T-cell (primary cell): ENCODE measurements around the gene TAF4. TPM values are rescaled to one million over a fixed set of nuclear protein-coding genes. Genes with fewer than 3 reads are reported as not detected.

Experiments used
- ATAC-seq, 4 experiments: fragments of 200-7000 bp in 3 of 4; fragments of 150-1000 bp in 1 of 4; cut with Tn5 transposase; replicated peaks in 1 of 4; 1 replicate in 3 of 4; 2 replicates in 1 of 4; pipeline ENCODE4 v1.10.0; 2021; ENCODE audit warnings: moderate library complexity in 3 of 4, mild to moderate bottlenecking in 2 of 4, moderate number of reproducible peaks in 1 of 4
- CTCF ChIA-PET, 2 donors: fragments of 300-600 bp; sonication (Branson Sonifier 250); formaldehyde crosslinking; loops; one replicate each; lab custom pipeline; 2022; ENCODE audit warnings: antibody characterized with exemption in 2 of 2; lab: Charles Lee
- POLR2A ChIA-PET, 2 donors: fragments of 300-600 bp; sonication (Branson Sonifier 250); formaldehyde crosslinking; loops; one replicate each; lab custom pipeline; 2022; ENCODE audit warnings: antibody characterized with exemption in 2 of 2; lab: Charles Lee
- DNase-seq, 35 experiments: peaks; one replicate each; pipeline versions ENCODE4 v3.0.0 to v3.0.0-alpha.2; 2013 to 2023
- H3K27ac ChIP-seq: one replicate; pipeline ENCODE4 v1.5.1; 2013; ENCODE audit warnings: low read length
- H3K27me3 ChIP-seq, 2 experiments: replicated peaks in 1 of 2; 1 replicate in 1 of 2; 2 replicates in 1 of 2; pipeline versions ENCODE4 v1.6.1 to v1.7.0; 2013; ENCODE audit warnings: low read length in 1 of 2, mixed read lengths in 1 of 2; ENCODE audit not compliant: control insufficient read depth in 2 of 2, insufficient read depth in 2 of 2; ENCODE audit errors: extremely low read depth in 1 of 2
- H3K36me3 ChIP-seq, 2 donors: 1 replicate in 1 of 2; 2 replicates in 1 of 2; pipeline versions ENCODE4 v1.6.1 to v1.7.0; 2013; ENCODE audit warnings: low read length in 1 of 2; ENCODE audit not compliant: control insufficient read depth in 2 of 2, insufficient read depth in 1 of 2; ENCODE audit errors: extremely low read depth in 1 of 2
- H3K4me1 ChIP-seq, 2 experiments: 1 replicate in 1 of 2; 2 replicates in 1 of 2; pipeline versions ENCODE4 v1.6.1 to v1.7.0; 2013; ENCODE audit warnings: low read length in 2 of 2, mixed read lengths in 1 of 2; ENCODE audit not compliant: insufficient read depth in 2 of 2, control insufficient read depth in 1 of 2; ENCODE audit errors: extremely low read depth in 1 of 2
- H3K4me3 ChIP-seq, 2 donors: 1 replicate in 1 of 2; 2 replicates in 1 of 2; pipeline versions ENCODE4 v1.5.1 to v1.7.0; 2013; ENCODE audit warnings: mild to moderate bottlenecking in 2 of 2, low read length in 1 of 2, moderate library complexity in 1 of 2; ENCODE audit not compliant: control insufficient read depth in 1 of 2; ENCODE audit errors: extremely low read depth in 1 of 2
- H3K9me3 ChIP-seq: 2 replicates; pipeline ENCODE4 v1.7.0; 2013
- H3K27ac Mint-ChIP-seq, 2 donors: one replicate each; pipeline ENCODE4 v1.8.0; 2020 to 2021; ENCODE audit warnings: mild to moderate bottlenecking in 2 of 2, mixed read lengths in 2 of 2
- H3K27me3 Mint-ChIP-seq, 2 donors: one replicate each; pipeline ENCODE4 v1.8.0; 2021 to 2022; ENCODE audit warnings: mixed read lengths in 2 of 2
- H3K36me3 Mint-ChIP-seq: one replicate; pipeline ENCODE4 v1.8.0; 2021; ENCODE audit warnings: mixed read lengths
- H3K4me1 Mint-ChIP-seq, 3 donors: one replicate each; pipeline ENCODE4 v1.8.0; 2020 to 2022; ENCODE audit warnings: mixed read lengths in 3 of 3, mild to moderate bottlenecking in 1 of 3
- H3K4me3 Mint-ChIP-seq, 3 donors: one replicate each; pipeline ENCODE4 v1.8.0; 2020 to 2022; ENCODE audit warnings: mild to moderate bottlenecking in 3 of 3, mixed read lengths in 3 of 3, moderate library complexity in 3 of 3
- H3K9me3 Mint-ChIP-seq, 3 donors: one replicate each; pipeline ENCODE4 v1.8.0; 2020 to 2022; ENCODE audit warnings: mixed read lengths in 3 of 3
- WGBS: methylation state at CpG from one replicate; pipeline ENCODE4 v1.1.5; 2013; ENCODE audit warnings: missing lambda C conversion rate; ENCODE audit not compliant: insufficient coverage; 5-methylcytosine and 5-hydroxymethylcytosine counted together
- total RNA-seq, 35 experiments: library from RNA in 6 of 35; stranded (reverse) in 6 of 35; fragments of 120-200 nt in 1 of 35; gene quantifications; one replicate each; pipeline versions ENCODE4 v1.2.1 to v1.2.4 and lab custom pipeline; 2013 to 2026

Gene TAF4
- total RNA-seq, 5 donors from 2014 or later (not counting 1 experiment from before 2014, with no cell fraction given) = 21.7 to 39.5 (median 35.2) TPM

- no peak overlapping the region for H3K4me3 Mint-ChIP-seq
- no peaks in the 10 kb centered on the region for H3K9me3 ChIP-seq
- peaks cover 3% of the 10 kb centered on the region for H3K36me3 Mint-ChIP-seq
- no peaks in the 10 kb centered on the region for H3K27me3 Mint-ChIP-seq
- POLR2A ChIA-PET = interaction anchor here in 1 of 2 donors (0.6 kb wide), 1 partner anchor 105 kb away, joined by 3 read pairs; no protein-coding TSS in a partner anchor
- ATAC-seq (no peak), DNase-seq (no peak)
- peaks cover under 1 to 4% of the 10 kb centered on the region in 2 donors for H3K36me3 ChIP-seq
- no peak overlapping the region for H3K27ac Mint-ChIP-seq
- H3K4me1 Mint-ChIP-seq = peaks cover 20 to 31% (median 30%) of the 10 kb centered on the region in 3 donors
- 95% methylated on average over 20 of the region's 23 CpGs for WGBS
- H3K9me3 Mint-ChIP-seq = no peaks in the 10 kb centered on the region
- H3K27ac ChIP-seq = no peak overlapping the region
- CTCF ChIA-PET = no interaction called here
- peaks cover 0 to 8% of the 10 kb centered on the region in 2 experiments for H3K4me1 ChIP-seq
- H3K4me3 ChIP-seq = no peak overlapping the region
- H3K27me3 ChIP-seq = no peaks in the 10 kb centered on the region
Observed at GRCh38 chr20:62018437-62019143, 47.1 kb downstream of the TAF4 start.

- Mint-ChIP-seq H3K4me1 (peaks cover 15 to 24% (median 21%) of the 10 kb centered on the region in 3 donors), H3K9me3 (no peaks in the 10 kb centered on the region), H3K4me3 (no peak overlapping the region), H3K27me3 (no peaks in the 10 kb centered on the region), H3K27ac (peak overlapping the region in 1 of 2 donors; percentile 48), H3K36me3 (peaks cover 7% of the 10 kb centered on the region)
- Histone ChIP-seq H3K9me3 (no peaks in the 10 kb centered on the region), H3K36me3 (peaks cover 11 to 16% of the 10 kb centered on the region in 2 donors), H3K27me3 (no peaks in the 10 kb centered on the region), H3K4me3 (no peak overlapping the region), H3K4me1 (peaks cover 0 to 12% of the 10 kb centered on the region in 2 experiments), H3K27ac (no peak overlapping the region)
- POLR2A ChIA-PET = interaction anchor here in 1 of 2 donors (0.7 kb wide), 1 partner anchor 10 kb away, joined by 3 read pairs; no protein-coding TSS in a partner anchor
- CTCF ChIA-PET = no interaction called here
- DNase-seq (no peak), ATAC-seq (no peak)
- 97% methylated on average over 10 of the region's 24 CpGs for WGBS
Observed at GRCh38 chr20:62015540-62016288, 50.0 kb downstream of the TAF4 start.

- ATAC-seq = no peak
- Mint-ChIP-seq H3K9me3 (no peaks in the 10 kb centered on the region), H3K4me1 (peaks cover 9 to 18% (median 16%) of the 10 kb centered on the region in 3 donors), H3K4me3 (no peak overlapping the region), H3K36me3 (peaks cover 7% of the 10 kb centered on the region), H3K27me3 (no peaks in the 10 kb centered on the region), H3K27ac (no peak overlapping the region)
- DNase-seq = no peak
- H3K4me1 ChIP-seq = peaks cover 0 to 9% of the 10 kb centered on the region in 2 experiments
- H3K4me3 ChIP-seq = no peak overlapping the region
- no peaks in the 10 kb centered on the region for H3K27me3 ChIP-seq
- ChIA-PET POLR2A (interaction anchor here (0.6 to 0.7 kb wide), 2 partner anchors 9 to 119 kb away, joined by 3 to 5 read pairs; no protein-coding TSS in a partner anchor), CTCF (no interaction called here)
- WGBS = 92% methylated on average over 12 of the region's 14 CpGs
- H3K27ac ChIP-seq = no peak overlapping the region
- H3K36me3 ChIP-seq = peaks cover 15 to 16% of the 10 kb centered on the region in 2 donors
- no peaks in the 10 kb centered on the region for H3K9me3 ChIP-seq
Observed at GRCh38 chr20:62014889-62015537, 50.7 kb downstream of the TAF4 start.

GRCh38 chr20:62014488-62014775, 51.2 kb downstream of the TAF4 start:
- ChIA-PET POLR2A (no interaction called here), CTCF (no interaction called here)
- Mint-ChIP-seq H3K27me3 (no peaks in the 10 kb centered on the region), H3K9me3 (no peaks in the 10 kb centered on the region), H3K4me1 (peaks cover 9 to 17% (median 14%) of the 10 kb centered on the region in 3 donors), H3K27ac (no peak overlapping the region), H3K4me3 (no peak overlapping the region), H3K36me3 (peaks cover 7% of the 10 kb centered on the region)
- 96% methylated on average over 5 of the region's 12 CpGs for WGBS
- Histone ChIP-seq H3K27me3 (no peaks in the 10 kb centered on the region), H3K9me3 (no peaks in the 10 kb centered on the region), H3K36me3 (peaks cover 20 to 21% of the 10 kb centered on the region in 2 donors), H3K27ac (no peak overlapping the region), H3K4me1 (peaks cover 0 to 4% of the 10 kb centered on the region in 2 experiments), H3K4me3 (no peak overlapping the region)
- ATAC-seq = no peak
- no peak for DNase-seq

GRCh38 chr20:62012631-62013030, 53.0 kb downstream of the TAF4 start:
- peaks cover 9 to 11% (median 10%) of the 10 kb centered on the region in 3 donors for H3K4me1 Mint-ChIP-seq
- H3K4me1 ChIP-seq = peaks cover 0 to 11% of the 10 kb centered on the region in 2 experiments
- no peaks in the 10 kb centered on the region for H3K27me3 ChIP-seq
- ATAC-seq = no peak
- no peak overlapping the region for H3K4me3 Mint-ChIP-seq
- H3K36me3 ChIP-seq = peaks cover 25 to 35% of the 10 kb centered on the region in 2 donors
- no peak overlapping the region for H3K27ac ChIP-seq
- H3K9me3 ChIP-seq = no peaks in the 10 kb centered on the region
- ChIA-PET CTCF (no interaction called here), POLR2A (no interaction called here)
- no peaks in the 10 kb centered on the region for H3K27me3 Mint-ChIP-seq
- H3K9me3 Mint-ChIP-seq = no peaks in the 10 kb centered on the region
- DNase-seq = no peak
- peaks cover 20% of the 10 kb centered on the region for H3K36me3 Mint-ChIP-seq
- H3K27ac Mint-ChIP-seq = no peak overlapping the region
- H3K4me3 ChIP-seq = no peak overlapping the region
- no CpG with 5 or more reads among the region's 12 CpGs for WGBS

- 95% methylated on average over 19 of the region's 27 CpGs for WGBS
- CTCF ChIA-PET = interaction anchor here (0.7 to 2.5 kb wide), 5 partner anchors 124 to 796 kb away, joined by 3 to 15 read pairs (median 7); no protein-coding TSS in a partner anchor
- POLR2A ChIA-PET = no interaction called here
- no peak overlapping the region for H3K27ac Mint-ChIP-seq
- H3K36me3 Mint-ChIP-seq = peaks cover 23% of the 10 kb centered on the region
- no peak overlapping the region for H3K4me3 ChIP-seq
- no peaks in the 10 kb centered on the region for H3K27me3 Mint-ChIP-seq
- no peak overlapping the region for H3K27ac ChIP-seq
- peaks cover 27 to 40% of the 10 kb centered on the region in 2 donors for H3K36me3 ChIP-seq
- H3K4me1 ChIP-seq = peaks cover 0 to 16% of the 10 kb centered on the region in 2 experiments
- DNase-seq (no peak), ATAC-seq (no peak)
- no peaks in the 10 kb centered on the region for H3K9me3 Mint-ChIP-seq
- no peak overlapping the region for H3K4me3 Mint-ChIP-seq
- no peaks in the 10 kb centered on the region for H3K9me3 ChIP-seq
- H3K4me1 Mint-ChIP-seq = peaks cover 9 to 14% (median 11%) of the 10 kb centered on the region in 3 donors
- no peaks in the 10 kb centered on the region for H3K27me3 ChIP-seq
Observed at GRCh38 chr20:62011938-62012534, 53.6 kb downstream of the TAF4 start.
